ENCODE measurements around the gene NTRK1. TPM values are rescaled to one million over a fixed set of nuclear protein-coding genes. Genes with fewer than 3 reads are reported as not detected.
A peak's percentile ranks its signal among the peaks of the same experiment; 100 is the strongest.

Gene NTRK1
- total RNA-seq, 1 experiment from 2014 or later, result 0.24 TPM

DNA sequence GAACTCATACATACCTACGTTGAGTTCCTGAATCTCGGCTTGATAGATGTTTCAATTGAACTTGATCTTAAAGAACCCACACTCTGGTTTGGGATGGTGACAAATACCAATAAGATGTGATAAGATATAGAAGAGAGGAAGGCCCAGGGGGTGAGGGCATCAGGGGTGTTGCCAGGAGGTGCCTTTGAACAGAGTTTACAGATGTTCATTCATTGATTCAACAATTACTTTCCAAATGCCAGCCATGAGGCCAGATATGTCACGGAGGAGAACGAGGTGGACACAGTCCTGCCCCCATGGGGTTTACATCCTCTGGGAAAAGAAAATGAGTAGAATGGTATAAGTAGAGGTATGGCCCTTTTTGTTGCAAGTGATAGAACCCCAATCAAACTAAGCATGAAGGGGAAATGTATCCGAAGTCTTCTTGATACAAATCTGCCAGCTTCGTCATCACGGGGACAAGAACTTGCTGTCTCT, 60.4 kb downstream of the NTRK1 start:
- Histone ChIP-seq H3K4me2 (ENCODE audit: insufficient read depth, insufficient read length, low read length) (peak overlapping the region; percentile 50), H2BK20ac (ENCODE audit: low read depth, low read length, poor library complexity, severe bottlenecking) (no peak overlapping the region), H2BK12ac (ENCODE audit: insufficient read length, low read depth, low read length) (no peak overlapping the region), H3K23ac (ENCODE audit: insufficient read length, low read depth, low read length) (no peak overlapping the region), H2BK15ac (ENCODE audit: low read depth, low read length) (no peak overlapping the region), H4K91ac (ENCODE audit: insufficient read length, low read depth, low read length) (no peak overlapping the region), H3K4me1 (ENCODE audit: insufficient read depth, low read length) (no peaks in the 10 kb centered on the region), H3K27ac (ENCODE audit: insufficient read length, low read depth, low read length) (no peak overlapping the region), H2AFZ (ENCODE audit: low read length) (no peak overlapping the region), H2BK120ac (ENCODE audit: low read depth, low read length, poor library complexity, severe bottlenecking) (no peak overlapping the region), H3T11ph (ENCODE audit: low read length) (no peak overlapping the region), H3K4ac (ENCODE audit: low read depth, low read length) (no peak overlapping the region), H4K8ac (replicated peaks; ENCODE audit: insufficient read length, low read depth, low read length) (no peak overlapping the region), H3K9me3 (ENCODE audit: control insufficient read depth, low read depth, low read length) (no peaks in the 10 kb centered on the region), H3K14ac (ENCODE audit: insufficient read depth, low read length) (no peak overlapping the region), H3K27me3 (ENCODE audit: insufficient read depth, low read length) (peaks cover 56% of the 10 kb centered on the region), H3K18ac (ENCODE audit: insufficient read length, low read depth, low read length) (no peak overlapping the region), H4K20me1 (ENCODE audit: control insufficient read depth, insufficient read depth, insufficient read length) (no peaks in the 10 kb centered on the region), H2AK5ac (ENCODE audit: insufficient read length, low read length) (no peak overlapping the region), H3K79me1 (ENCODE audit: insufficient read depth, low read depth, low read length, poor library complexity, severe bottlenecking) (no peaks in the 10 kb centered on the region), H3K9ac (ENCODE audit: extremely low read depth, insufficient read length, low read length) (no peak overlapping the region), H3K56ac (ENCODE audit: insufficient read length, low read depth, low read length) (no peak overlapping the region), H4K5ac (ENCODE audit: insufficient read length, low read depth, low read length) (no peak overlapping the region), H3K79me2 (ENCODE audit: insufficient read depth, low read length) (no peaks in the 10 kb centered on the region), H2BK5ac (ENCODE audit: insufficient read length, low read length) (no peak overlapping the region), H3K23me2 (ENCODE audit: insufficient read length, low read depth, low read length, poor library complexity, severe bottlenecking) (peaks cover 10% of the 10 kb centered on the region)
- Mint-ChIP-seq H3K36me3 (ENCODE audit: insufficient read depth in 1 of 3, low read depth in 3 of 3) (no peaks in the 10 kb centered on the region; a peak in 1 of 7 replicates), H3K4me3 (peak overlapping the region; percentile 62 to 82; a peak in 4 of 5 replicates), H3K9me3 (peaks cover 0 to 3% of the 10 kb centered on the region in 2 experiments; a peak in 2 of 5 replicates), H3K27me3 (ENCODE audit: low read depth) (peaks cover 99% of the 10 kb centered on the region), H3K27ac (no peak overlapping the region; a peak in 1 of 7 replicates), H3K4me1 (peaks cover 10 to 29% of the 10 kb centered on the region in 2 experiments)
- DNase-seq, result no peak
- TF ChIP-seq, protein P1, sequence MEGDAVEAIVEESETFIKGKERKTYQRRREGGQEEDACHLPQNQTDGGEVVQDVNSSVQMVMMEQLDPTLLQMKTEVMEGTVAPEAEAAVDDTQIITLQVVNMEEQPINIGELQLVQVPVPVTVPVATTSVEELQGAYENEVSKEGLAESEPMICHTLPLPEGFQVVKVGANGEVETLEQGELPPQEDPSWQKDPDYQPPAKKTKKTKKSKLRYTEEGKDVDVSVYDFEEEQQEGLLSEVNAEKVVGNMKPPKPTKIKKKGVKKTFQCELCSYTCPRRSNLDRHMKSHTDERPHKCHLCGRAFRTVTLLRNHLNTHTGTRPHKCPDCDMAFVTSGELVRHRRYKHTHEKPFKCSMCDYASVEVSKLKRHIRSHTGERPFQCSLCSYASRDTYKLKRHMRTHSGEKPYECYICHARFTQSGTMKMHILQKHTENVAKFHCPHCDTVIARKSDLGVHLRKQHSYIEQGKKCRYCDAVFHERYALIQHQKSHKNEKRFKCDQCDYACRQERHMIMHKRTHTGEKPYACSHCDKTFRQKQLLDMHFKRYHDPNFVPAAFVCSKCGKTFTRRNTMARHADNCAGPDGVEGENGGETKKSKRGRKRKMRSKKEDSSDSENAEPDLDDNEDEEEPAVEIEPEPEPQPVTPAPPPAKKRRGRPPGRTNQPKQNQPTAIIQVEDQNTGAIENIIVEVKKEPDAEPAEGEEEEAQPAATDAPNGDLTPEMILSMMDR (conservative IDR thresholded peaks at IDR 0.05), result no peak
- no CpG with 5 or more reads among the region's 7 CpGs for WGBS (ENCODE audit: extremely low coverage, insufficient read length, low lambda C conversion rate)

Measured in H9 (cell line).